SU-DHL-6 (cell line): ENCODE results near the gene DLD.

Experiments used
- EZH2phosphoT487 ChIP-seq: fragments of 200-600 bp; sonication (generic), shearing (Covaris generic); conservative IDR thresholded peaks from 2 replicates; pipeline ENCODE4 v1.6.1; 2018; ENCODE audit warnings: mild to moderate bottlenecking, antibody characterized with exemption, low read length, moderate library complexity, mixed read lengths
- TF ChIP-seq, protein P1 (sequence below): fragments of 200-600 bp; sonication (generic); IDR thresholded peaks from one replicate; pipeline ENCODE4 v1.5.1; 2017; ENCODE audit warnings: antibody characterized with exemption, mild to moderate bottlenecking, low read length, moderate library complexity; ENCODE audit not compliant: insufficient read depth, poor library complexity, severe bottlenecking

DNA sequence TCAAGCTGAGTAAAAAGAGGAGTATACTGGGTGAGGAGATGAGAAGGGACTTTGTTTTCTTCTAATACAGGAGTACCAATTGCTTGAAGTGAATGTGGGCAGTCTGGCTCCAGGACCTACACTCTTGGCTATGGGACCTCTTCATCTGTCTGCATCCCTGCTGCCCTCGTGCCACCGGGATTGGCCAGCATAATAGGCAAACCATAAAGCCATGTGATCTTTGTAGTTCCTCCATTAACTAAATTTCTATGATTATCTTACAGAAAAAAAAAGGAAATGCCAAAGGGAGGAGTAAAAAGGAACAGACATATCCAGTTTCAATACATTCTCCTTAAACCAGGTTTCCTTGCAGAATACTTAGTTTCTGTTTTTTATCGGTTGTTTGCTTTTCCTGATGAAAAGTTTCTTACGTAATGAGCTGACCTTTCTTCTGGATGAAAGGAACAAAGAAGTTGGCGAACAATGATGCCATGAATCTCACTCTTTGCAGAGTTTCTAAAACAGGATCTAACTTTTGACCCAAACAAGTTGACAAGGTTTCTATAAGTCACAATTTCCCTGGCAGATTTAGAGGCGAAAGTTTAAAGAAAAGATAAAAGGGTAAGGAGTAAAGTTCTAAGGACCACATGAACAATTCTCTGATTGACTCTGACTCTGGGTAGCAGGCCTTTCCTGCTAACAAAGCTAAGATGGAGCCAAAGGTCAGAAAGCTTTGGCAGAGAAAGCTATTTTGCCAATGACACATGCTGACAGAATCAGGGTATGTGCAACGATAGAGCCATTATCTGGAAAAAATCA, 57.9 kb downstream of the DLD start:
- TF ChIP-seq, protein P1, sequence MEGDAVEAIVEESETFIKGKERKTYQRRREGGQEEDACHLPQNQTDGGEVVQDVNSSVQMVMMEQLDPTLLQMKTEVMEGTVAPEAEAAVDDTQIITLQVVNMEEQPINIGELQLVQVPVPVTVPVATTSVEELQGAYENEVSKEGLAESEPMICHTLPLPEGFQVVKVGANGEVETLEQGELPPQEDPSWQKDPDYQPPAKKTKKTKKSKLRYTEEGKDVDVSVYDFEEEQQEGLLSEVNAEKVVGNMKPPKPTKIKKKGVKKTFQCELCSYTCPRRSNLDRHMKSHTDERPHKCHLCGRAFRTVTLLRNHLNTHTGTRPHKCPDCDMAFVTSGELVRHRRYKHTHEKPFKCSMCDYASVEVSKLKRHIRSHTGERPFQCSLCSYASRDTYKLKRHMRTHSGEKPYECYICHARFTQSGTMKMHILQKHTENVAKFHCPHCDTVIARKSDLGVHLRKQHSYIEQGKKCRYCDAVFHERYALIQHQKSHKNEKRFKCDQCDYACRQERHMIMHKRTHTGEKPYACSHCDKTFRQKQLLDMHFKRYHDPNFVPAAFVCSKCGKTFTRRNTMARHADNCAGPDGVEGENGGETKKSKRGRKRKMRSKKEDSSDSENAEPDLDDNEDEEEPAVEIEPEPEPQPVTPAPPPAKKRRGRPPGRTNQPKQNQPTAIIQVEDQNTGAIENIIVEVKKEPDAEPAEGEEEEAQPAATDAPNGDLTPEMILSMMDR = no peak
- TF ChIP-seq EZH2phosphoT487 = no peak
